ENCODE data around the gene OMA1. TPM values are rescaled to one million over a fixed set of nuclear protein-coding genes. Genes with fewer than 3 reads are reported as not detected.
A peak's percentile ranks its signal among the peaks of the same experiment; 100 is the strongest.

Gene OMA1
- polyA plus RNA-seq, 1 donor (not counting 4 experiments of a cell fraction or from before 2014, with no cell fraction given) = 16.3 TPM

DNA sequence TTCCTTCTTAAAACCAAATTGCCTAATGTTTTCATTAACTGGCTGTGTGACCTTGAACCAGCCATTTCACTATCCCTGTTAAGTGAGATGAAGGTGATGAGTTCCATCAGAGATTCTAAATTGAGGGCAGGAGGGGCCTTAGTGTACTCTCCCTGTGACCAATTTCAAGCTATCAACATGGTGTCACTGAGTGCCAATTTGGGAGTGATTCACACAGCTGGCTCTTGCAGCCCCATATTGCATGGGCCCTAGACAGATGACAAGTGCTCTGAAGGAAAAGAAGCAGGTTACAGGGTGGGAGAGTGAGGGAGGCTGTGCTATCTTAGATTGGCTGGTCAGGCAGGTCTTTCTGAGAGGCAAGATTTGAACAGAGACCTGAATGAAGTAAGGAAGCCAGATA is 43.5 kb upstream of the OMA1 start:
- Histone ChIP-seq H3K9me1 (ENCODE audit: control insufficient read depth, extremely low read depth, insufficient read depth, low read length) (no peaks in the 10 kb centered on the region), H4K20me1 (ENCODE audit: control insufficient read depth, extremely low read depth, insufficient read depth, low read length) (no peaks in the 10 kb centered on the region), H3K9me3 (ENCODE audit: control insufficient read depth, low read depth, low read length) (no peaks in the 10 kb centered on the region), H3K27me3 (ENCODE audit: control insufficient read depth, extremely low read depth, insufficient read depth, low read length) (no peaks in the 10 kb centered on the region), H3K36me3 (ENCODE audit: control insufficient read depth in 2 of 2, extremely low read depth in 1 of 2, insufficient read depth in 2 of 2, low read length in 2 of 2) (peaks cover 0 to 6% of the 10 kb centered on the region in 2 experiments), H3K4me3 (ENCODE audit: control insufficient read depth in 2 of 3, extremely low read depth in 1 of 3, insufficient read depth in 2 of 3, low read depth in 1 of 3, low read length in 3 of 3) (no peak overlapping the region), H3K9ac (ENCODE audit: control insufficient read depth, extremely low read depth, insufficient read depth, low read length) (no peak overlapping the region), H3K27ac (ENCODE audit: control insufficient read depth, insufficient read depth, low read length) (no peak overlapping the region), H3K79me2 (ENCODE audit: control insufficient read depth, insufficient read depth, low read length) (peaks cover 29% of the 10 kb centered on the region), H3K4me1 (ENCODE audit: control insufficient read depth, extremely low read depth, insufficient read depth, low read length) (peaks cover 49% of the 10 kb centered on the region), H3K4me2 (ENCODE audit: control insufficient read depth, extremely low read depth, insufficient read depth, low read depth, low read length) (no peak overlapping the region), H2AFZ (ENCODE audit: control insufficient read depth, low read length) (no peak overlapping the region)
- FAIRE-seq (no peak), DNase-seq (ENCODE audit: low read depth, low spot score) (no peak)
- TF ChIP-seq, protein P1, sequence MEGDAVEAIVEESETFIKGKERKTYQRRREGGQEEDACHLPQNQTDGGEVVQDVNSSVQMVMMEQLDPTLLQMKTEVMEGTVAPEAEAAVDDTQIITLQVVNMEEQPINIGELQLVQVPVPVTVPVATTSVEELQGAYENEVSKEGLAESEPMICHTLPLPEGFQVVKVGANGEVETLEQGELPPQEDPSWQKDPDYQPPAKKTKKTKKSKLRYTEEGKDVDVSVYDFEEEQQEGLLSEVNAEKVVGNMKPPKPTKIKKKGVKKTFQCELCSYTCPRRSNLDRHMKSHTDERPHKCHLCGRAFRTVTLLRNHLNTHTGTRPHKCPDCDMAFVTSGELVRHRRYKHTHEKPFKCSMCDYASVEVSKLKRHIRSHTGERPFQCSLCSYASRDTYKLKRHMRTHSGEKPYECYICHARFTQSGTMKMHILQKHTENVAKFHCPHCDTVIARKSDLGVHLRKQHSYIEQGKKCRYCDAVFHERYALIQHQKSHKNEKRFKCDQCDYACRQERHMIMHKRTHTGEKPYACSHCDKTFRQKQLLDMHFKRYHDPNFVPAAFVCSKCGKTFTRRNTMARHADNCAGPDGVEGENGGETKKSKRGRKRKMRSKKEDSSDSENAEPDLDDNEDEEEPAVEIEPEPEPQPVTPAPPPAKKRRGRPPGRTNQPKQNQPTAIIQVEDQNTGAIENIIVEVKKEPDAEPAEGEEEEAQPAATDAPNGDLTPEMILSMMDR (optimal IDR thresholded peaks at IDR 0.05 in 1 of 3, IDR thresholded peaks at IDR 0.05 in 1 of 3, conservative IDR thresholded peaks at IDR 0.05 in 1 of 3; ENCODE audit: extremely low read depth in 1 of 3, insufficient read depth in 2 of 3, low read length in 3 of 3) = no peak
- dilution Hi-C loops (cut with MboI; ENCODE audit: extremely low pct_ligation_motif_present, low sequenced_read_pairs) = no loop called here

DNA sequence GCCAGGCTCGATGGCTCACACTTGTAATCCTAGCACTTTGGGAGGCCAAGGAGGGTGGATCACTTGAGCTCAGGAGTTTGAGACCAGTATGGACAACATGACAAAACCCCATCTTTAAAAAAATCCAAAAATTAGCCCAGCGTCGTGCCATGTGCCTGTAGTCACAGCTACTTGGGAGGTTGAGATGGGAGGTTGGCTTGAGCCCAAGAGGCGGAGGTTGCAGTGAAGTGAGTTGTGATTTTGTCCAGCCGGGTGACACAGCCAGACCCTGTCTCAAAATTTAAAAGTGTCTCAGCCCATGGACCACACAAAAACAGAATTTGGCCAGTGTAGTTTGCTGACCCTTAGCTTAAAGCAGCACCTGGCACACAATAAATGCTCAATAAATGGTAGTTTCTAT is 41.9 kb upstream of the OMA1 start:
- Histone ChIP-seq H3K27me3 (ENCODE audit: control insufficient read depth, extremely low read depth, insufficient read depth, low read length) (no peaks in the 10 kb centered on the region), H2AFZ (ENCODE audit: control insufficient read depth, low read length) (peak overlapping the region; percentile 11), H3K4me1 (ENCODE audit: control insufficient read depth, extremely low read depth, insufficient read depth, low read length) (peaks cover 65% of the 10 kb centered on the region), H3K4me2 (ENCODE audit: control insufficient read depth, extremely low read depth, insufficient read depth, low read depth, low read length) (peak overlapping the region; percentile 14), H4K20me1 (ENCODE audit: control insufficient read depth, extremely low read depth, insufficient read depth, low read length) (no peaks in the 10 kb centered on the region), H3K79me2 (ENCODE audit: control insufficient read depth, insufficient read depth, low read length) (peaks cover 29% of the 10 kb centered on the region), H3K9me3 (ENCODE audit: control insufficient read depth, low read depth, low read length) (no peaks in the 10 kb centered on the region), H3K27ac (ENCODE audit: control insufficient read depth, insufficient read depth, low read length) (no peak overlapping the region), H3K9me1 (ENCODE audit: control insufficient read depth, extremely low read depth, insufficient read depth, low read length) (no peaks in the 10 kb centered on the region), H3K4me3 (ENCODE audit: control insufficient read depth in 2 of 3, extremely low read depth in 1 of 3, insufficient read depth in 2 of 3, low read depth in 1 of 3, low read length in 3 of 3) (no peak overlapping the region), H3K9ac (ENCODE audit: control insufficient read depth, extremely low read depth, insufficient read depth, low read length) (no peak overlapping the region), H3K36me3 (ENCODE audit: control insufficient read depth in 2 of 2, extremely low read depth in 1 of 2, insufficient read depth in 2 of 2, low read length in 2 of 2) (peaks cover 0 to 2% of the 10 kb centered on the region in 2 experiments)
- dilution Hi-C loops (cut with MboI; ENCODE audit: extremely low pct_ligation_motif_present, low sequenced_read_pairs) = no loop called here
- DNase-seq (ENCODE audit: low read depth, low spot score) (no peak), FAIRE-seq (no peak)
- TF ChIP-seq, protein P1 (optimal IDR thresholded peaks at IDR 0.05 in 1 of 3, IDR thresholded peaks at IDR 0.05 in 1 of 3, conservative IDR thresholded peaks at IDR 0.05 in 1 of 3; ENCODE audit: extremely low read depth in 1 of 3, insufficient read depth in 2 of 3, low read length in 3 of 3) = no peak
- no peak for TF ChIP-seq EZH2 (IDR thresholded peaks at IDR 0.05; ENCODE audit: low read length)

Data from keratinocyte (primary cell).